Memory B cell (primary cell): Measurements from ENCODE around the gene NT5DC3.
A peak's percentile ranks its signal among the peaks of the same experiment; 100 is the strongest.

Experiments
- ATAC-seq: fragments of 150-1000 bp; cut with Tn5 transposase; 2 replicates; pipeline ENCODE4 v1.10.0; 2021; ENCODE audit warnings: low read depth, mild to moderate bottlenecking, moderate library complexity
- DNase-seq, 2 donors: peaks; one replicate each; pipeline ENCODE4 v3.0.0; 2022; ENCODE audit warnings: low spot score in 2 of 2
- H3K27ac Mint-ChIP-seq: one replicate; pipeline ENCODE4 v1.8.0; 2022; ENCODE audit warnings: mild to moderate bottlenecking, moderate library complexity, mixed read lengths
- H3K27me3 Mint-ChIP-seq: one replicate; pipeline ENCODE4 v1.8.0; 2022; ENCODE audit warnings: mixed read lengths
- H3K36me3 Mint-ChIP-seq: one replicate; pipeline ENCODE4 v1.8.0; 2022; ENCODE audit warnings: mild to moderate bottlenecking, mixed read lengths
- H3K4me1 Mint-ChIP-seq: one replicate; pipeline ENCODE4 v1.8.0; 2022; ENCODE audit warnings: mixed read lengths
- H3K4me3 Mint-ChIP-seq: one replicate; pipeline ENCODE4 v1.8.0; 2022; ENCODE audit warnings: mild to moderate bottlenecking, moderate library complexity, mixed read lengths
- H3K9me3 Mint-ChIP-seq: one replicate; pipeline ENCODE4 v1.8.0; 2022; ENCODE audit warnings: mixed read lengths

Gene NT5DC3

DNA sequence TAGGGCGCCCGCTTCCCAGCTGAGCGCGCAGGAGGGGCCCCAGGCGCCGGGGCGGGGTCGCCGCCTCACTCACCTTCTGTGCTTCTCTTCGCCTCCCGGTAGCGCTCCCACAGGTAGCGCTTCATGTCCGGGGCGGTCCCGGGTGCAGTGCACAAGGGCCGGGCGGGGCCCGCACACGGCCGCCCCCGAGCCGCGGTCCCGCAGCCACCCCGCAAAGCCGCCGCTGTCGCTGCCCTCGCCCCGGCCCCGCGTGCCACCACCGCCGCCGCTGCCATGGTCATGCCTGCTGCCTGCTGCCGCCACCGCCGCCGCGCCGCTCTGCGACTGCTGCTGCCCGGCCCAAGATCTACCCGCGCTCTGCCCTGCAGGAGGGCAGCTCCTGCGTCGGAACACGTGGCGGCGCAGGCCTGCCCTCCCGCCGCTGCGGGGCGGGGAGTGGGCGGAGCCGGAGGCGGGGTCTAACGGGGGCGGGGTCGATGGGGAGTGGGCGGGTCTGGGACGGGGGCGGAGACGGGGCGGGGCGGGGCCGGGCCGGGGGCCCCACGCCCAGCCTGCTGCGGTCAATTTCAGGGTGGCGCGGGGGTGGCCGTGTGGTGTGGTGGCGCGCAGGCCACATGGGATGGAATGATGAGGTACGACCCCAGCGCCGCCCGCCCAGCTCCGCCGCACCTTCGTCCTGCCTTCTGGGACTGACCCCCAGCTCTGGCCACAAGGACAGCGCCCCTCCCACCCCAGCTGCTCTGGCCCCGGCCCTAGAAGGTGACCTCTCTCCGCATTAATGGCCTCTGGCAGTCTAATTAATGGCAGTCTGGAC lies at the start of gene NT5DC3:
NT5DC3 (minus strand) TSS at position 359 of the 814 bp plus-strand sequence; CDS start at position 281, 78 bp downstream.
- Mint-ChIP-seq H3K27ac (peak within 1 kb of the TSS; percentile 73), H3K4me1 (peaks cover 14% of the 10 kb centered on the region), H3K36me3 (peaks cover 8% of the 10 kb centered on the region), H3K4me3 (peak within 1 kb of the TSS; percentile 90), H3K9me3 (no peaks in the 10 kb centered on the region), H3K27me3 (no peaks in the 10 kb centered on the region)
- ATAC-seq (peak; percentile 91), DNase-seq (peak; percentile 82 to 89)

GRCh38 chr12:103887738-103888137 lies 46.7 kb upstream of the NT5DC3 start:
- Mint-ChIP-seq H3K27me3 (no peaks in the 10 kb centered on the region), H3K4me1 (peaks cover 6% of the 10 kb centered on the region), H3K9me3 (no peaks in the 10 kb centered on the region), H3K4me3 (no peak overlapping the region), H3K27ac (no peak overlapping the region), H3K36me3 (no peaks in the 10 kb centered on the region)
- ATAC-seq (no peak), DNase-seq (no peak)

DNA sequence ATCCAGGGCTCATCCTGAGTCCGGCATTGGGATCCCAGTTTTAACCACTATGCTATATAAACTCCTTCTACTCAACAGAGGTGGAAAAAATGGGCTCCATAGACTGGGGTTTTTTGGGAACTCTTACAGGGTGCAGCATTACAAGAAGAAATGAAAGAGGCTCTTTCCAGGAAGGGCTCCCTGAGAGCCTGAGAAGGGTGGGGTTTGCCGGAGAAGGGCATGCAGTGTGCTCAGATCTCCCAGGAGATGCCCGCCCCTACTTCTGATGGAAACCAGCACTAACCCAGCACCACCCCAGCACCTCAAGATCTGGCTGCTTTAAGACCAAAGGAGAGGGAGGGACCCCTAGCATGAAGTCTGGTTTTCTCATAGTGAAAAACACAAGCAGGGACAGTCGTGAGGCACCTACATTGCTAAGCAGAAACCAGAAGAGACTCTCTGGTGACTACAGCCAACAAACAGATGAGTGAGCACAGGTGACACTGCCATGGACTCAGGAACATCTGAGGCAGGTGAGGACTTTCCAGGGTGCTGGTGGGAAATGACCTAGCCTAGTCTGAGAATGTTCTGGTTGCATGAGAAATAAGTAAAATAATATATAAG lies 45.3 kb upstream of the NT5DC3 start:
- no peak for DNase-seq
- no peak for ATAC-seq
- Mint-ChIP-seq H3K27me3 (no peaks in the 10 kb centered on the region), H3K36me3 (no peaks in the 10 kb centered on the region), H3K4me1 (peaks cover 7% of the 10 kb centered on the region), H3K4me3 (no peak overlapping the region), H3K27ac (no peak overlapping the region), H3K9me3 (no peaks in the 10 kb centered on the region)

DNA sequence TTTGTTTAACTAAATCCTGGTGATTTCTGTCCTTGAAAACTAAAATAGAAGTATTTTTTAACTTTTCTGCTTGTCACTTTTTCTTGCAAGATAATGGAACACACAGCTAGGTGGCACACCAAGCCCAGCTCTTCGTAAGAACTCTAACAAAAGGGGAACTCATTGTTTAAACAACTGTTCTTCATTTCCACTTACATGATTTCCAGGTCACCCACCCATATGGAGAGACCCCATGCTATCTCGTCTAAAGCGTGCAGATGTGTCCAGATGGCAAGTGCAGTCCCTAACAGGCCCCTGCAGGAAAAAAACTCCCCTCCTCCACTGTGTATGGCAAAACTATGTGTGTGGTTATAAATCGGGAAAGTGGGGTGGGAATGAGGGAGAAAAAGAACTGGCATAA lies 43.3 kb upstream of the NT5DC3 start:
- no peak overlapping the region for H3K4me3 Mint-ChIP-seq
- H3K9me3 Mint-ChIP-seq, result no peaks in the 10 kb centered on the region
- peak; percentile 65 for ATAC-seq
- peaks cover 14% of the 10 kb centered on the region for H3K4me1 Mint-ChIP-seq
- DNase-seq, result peak in 1 of 2 donors; percentile 23
- H3K27me3 Mint-ChIP-seq, result no peaks in the 10 kb centered on the region
- H3K27ac Mint-ChIP-seq, result no peak overlapping the region
- no peaks in the 10 kb centered on the region for H3K36me3 Mint-ChIP-seq

- no peak overlapping the region for H3K27ac Mint-ChIP-seq
- DNase-seq (no peak), ATAC-seq (no peak)
- H3K4me3 Mint-ChIP-seq, result no peak overlapping the region
- no peaks in the 10 kb centered on the region for H3K36me3 Mint-ChIP-seq
- H3K9me3 Mint-ChIP-seq, result no peaks in the 10 kb centered on the region
- H3K27me3 Mint-ChIP-seq, result no peaks in the 10 kb centered on the region
- H3K4me1 Mint-ChIP-seq, result peaks cover 14% of the 10 kb centered on the region
Measured at GRCh38 chr12:103883908-103884307, 42.9 kb upstream of the NT5DC3 start.

GRCh38 chr12:103882861-103883596 lies 42.0 kb upstream of the NT5DC3 start:
- ATAC-seq (no peak), DNase-seq (no peak)
- Mint-ChIP-seq H3K9me3 (no peaks in the 10 kb centered on the region), H3K4me3 (no peak overlapping the region), H3K4me1 (peaks cover 14% of the 10 kb centered on the region), H3K36me3 (no peaks in the 10 kb centered on the region), H3K27me3 (no peaks in the 10 kb centered on the region), H3K27ac (no peak overlapping the region)

- ATAC-seq, result peak; percentile 25
- Mint-ChIP-seq H3K4me1 (peaks cover 20% of the 10 kb centered on the region), H3K27ac (peak overlapping the region; percentile 7), H3K9me3 (no peaks in the 10 kb centered on the region), H3K4me3 (no peak overlapping the region), H3K36me3 (no peaks in the 10 kb centered on the region), H3K27me3 (no peaks in the 10 kb centered on the region)
- DNase-seq, result no peak
Measured at GRCh38 chr12:103881261-103881660, 40.2 kb upstream of the NT5DC3 start.

DNA sequence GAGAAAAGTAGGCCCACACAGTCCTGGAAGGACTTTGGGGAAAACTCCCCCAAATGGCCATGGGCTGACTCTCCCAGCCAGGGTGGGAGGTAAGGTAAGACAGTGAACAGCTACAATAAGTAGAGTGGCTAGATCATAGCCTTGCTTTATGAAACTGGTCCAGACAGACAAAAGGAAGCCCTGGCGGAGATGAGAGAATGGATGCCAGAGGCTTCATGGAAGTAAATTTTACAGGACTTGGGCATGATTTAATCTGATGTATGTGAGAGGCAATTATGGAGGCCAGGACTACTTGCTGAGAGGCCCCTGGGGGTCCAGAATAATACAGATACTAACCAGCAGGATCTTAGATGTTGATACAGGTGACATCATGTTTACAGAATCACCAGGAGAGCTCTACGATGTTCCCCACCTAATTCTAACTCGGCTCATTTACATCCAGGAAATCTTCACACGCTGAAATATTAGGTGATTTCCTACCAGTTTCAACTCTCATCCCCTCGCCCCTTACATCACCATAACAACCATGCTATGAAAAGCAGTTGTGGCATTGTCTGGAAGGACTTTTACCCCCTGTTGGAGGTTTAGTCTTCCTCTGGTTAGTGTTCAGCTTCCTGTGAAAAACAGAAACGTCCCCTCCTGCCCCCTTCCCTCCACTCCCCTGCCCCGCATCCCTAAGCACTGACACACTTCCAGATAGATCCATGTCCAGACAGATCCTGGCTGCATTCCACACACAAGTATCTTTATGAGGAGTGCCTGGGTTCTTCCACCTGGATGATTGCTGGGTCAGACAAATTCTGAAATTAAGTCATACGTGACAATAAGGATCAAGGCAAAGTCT lies 39.5 kb upstream of the NT5DC3 start:
- H3K27me3 Mint-ChIP-seq, result no peaks in the 10 kb centered on the region
- ATAC-seq (peak; percentile 60), DNase-seq (no peak)
- H3K4me1 Mint-ChIP-seq, result peaks cover 20% of the 10 kb centered on the region
- H3K36me3 Mint-ChIP-seq, result no peaks in the 10 kb centered on the region
- no peaks in the 10 kb centered on the region for H3K9me3 Mint-ChIP-seq
- no peak overlapping the region for H3K4me3 Mint-ChIP-seq
- H3K27ac Mint-ChIP-seq, result peak overlapping the region; percentile 7

DNA sequence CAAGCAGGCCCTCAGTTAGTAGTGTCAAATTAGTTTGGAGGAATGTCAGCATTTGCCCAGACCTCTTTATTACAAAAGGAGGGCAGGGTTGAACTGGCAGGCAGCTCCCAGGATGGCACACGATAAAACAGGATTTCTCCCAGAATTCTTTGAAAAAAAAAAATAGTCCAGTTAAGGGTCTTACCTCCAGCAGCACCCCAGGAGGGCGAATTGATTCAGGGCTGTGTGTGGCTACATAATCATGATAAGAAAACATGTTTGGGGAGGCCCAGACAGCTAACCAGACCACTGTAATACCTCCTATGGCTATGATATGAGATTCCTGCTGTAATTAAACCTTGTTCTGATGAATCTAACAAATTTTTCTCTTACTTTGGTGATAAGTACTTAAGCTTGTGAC lies 38.8 kb upstream of the NT5DC3 start:
- no peaks in the 10 kb centered on the region for H3K9me3 Mint-ChIP-seq
- no peak overlapping the region for H3K4me3 Mint-ChIP-seq
- H3K4me1 Mint-ChIP-seq, result peaks cover 20% of the 10 kb centered on the region
- no peak for ATAC-seq
- H3K36me3 Mint-ChIP-seq, result no peaks in the 10 kb centered on the region
- DNase-seq, result no peak
- no peak overlapping the region for H3K27ac Mint-ChIP-seq
- H3K27me3 Mint-ChIP-seq, result no peaks in the 10 kb centered on the region

DNA sequence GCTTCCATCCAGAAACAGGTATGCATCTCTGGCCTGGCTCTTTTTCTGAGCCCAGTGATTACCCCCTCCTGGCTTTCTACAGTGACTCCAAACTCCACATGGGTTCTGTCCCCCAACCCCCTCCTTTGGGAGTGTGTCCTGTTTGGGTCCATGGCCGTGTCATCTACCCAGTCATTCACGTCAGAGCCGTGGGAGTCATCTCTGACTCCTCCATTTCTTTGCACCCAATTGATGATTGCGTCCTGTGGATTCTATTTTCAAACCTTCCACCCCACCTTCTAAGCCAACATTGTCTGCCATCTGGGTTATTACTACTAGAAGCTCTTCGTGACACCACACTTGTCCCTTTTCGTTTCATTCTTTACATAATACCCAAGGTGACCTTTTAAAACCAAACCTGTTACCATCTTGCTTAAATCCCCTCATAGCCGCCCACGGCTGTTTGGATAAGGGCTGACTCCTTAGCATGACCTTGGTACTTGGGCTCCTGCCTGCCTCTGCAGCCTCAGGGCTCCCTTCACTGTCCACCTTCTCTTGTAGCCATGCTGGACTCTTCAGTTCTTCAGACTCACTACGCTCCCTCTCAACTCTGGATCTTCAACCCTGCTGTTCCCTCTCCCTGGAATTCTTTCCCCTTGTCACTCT lies 38.1 kb upstream of the NT5DC3 start:
- H3K4me1 Mint-ChIP-seq, result peaks cover 16% of the 10 kb centered on the region
- DNase-seq (no peak), ATAC-seq (no peak)
- peak overlapping the region; percentile 11 for H3K27ac Mint-ChIP-seq
- no peaks in the 10 kb centered on the region for H3K36me3 Mint-ChIP-seq
- H3K4me3 Mint-ChIP-seq, result no peak overlapping the region
- no peaks in the 10 kb centered on the region for H3K9me3 Mint-ChIP-seq
- no peaks in the 10 kb centered on the region for H3K27me3 Mint-ChIP-seq

DNA sequence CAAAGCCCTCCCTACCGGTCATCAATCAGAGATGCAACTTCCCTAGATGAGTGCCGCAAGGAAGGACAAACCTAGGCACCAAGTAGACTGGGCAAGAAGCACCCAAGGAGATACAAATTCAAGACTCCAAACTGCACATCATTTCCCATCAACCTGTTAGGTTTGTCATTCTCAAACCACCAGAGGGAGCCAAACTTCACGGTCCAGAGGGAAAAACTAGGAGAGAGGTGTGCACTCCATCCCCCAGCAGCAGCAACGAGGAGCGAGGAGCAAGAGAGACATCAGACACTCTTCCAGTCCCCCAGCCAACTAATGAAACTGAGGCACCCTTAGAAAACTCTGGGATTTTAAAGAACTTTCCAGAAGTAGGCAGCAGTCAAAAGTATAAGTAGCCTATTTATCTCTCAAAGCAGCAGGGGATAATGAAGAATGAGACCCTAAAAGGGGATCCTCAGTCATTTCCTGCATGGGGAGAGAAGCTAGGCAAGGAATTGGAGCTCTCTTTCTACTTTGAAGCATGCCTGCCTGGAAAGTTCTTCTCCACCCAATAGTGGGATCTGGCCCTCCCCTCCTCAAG lies 37.0 kb upstream of the NT5DC3 start:
- Mint-ChIP-seq H3K4me3 (no peak overlapping the region), H3K27ac (no peak overlapping the region), H3K4me1 (peaks cover 16% of the 10 kb centered on the region), H3K9me3 (no peaks in the 10 kb centered on the region), H3K36me3 (no peaks in the 10 kb centered on the region), H3K27me3 (no peaks in the 10 kb centered on the region)
- ATAC-seq, result peak; percentile 65
- peak; percentile 45 to 48 for DNase-seq

DNA sequence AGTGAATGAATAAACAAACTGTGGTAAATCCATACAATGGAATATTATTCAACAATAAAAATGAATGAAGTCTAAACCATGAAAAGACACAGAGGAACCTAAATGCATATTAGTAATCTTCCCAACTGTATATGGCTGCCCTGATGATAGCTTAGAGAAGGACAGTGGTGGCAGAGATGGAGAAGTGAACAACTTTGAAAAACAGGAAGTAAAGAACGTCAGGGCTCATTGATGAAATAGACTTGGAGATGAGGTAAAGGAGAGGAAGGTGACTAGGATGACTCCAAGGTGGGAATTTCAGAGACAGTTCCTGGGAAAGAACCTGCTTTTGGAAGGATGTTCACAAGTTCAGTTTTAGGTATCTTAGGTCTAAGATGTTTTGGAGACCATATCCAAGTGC lies 36.3 kb upstream of the NT5DC3 start:
- no peak overlapping the region for H3K4me3 Mint-ChIP-seq
- no peak overlapping the region for H3K27ac Mint-ChIP-seq
- no peak for DNase-seq
- H3K27me3 Mint-ChIP-seq, result no peaks in the 10 kb centered on the region
- H3K36me3 Mint-ChIP-seq, result no peaks in the 10 kb centered on the region
- peaks cover 16% of the 10 kb centered on the region for H3K4me1 Mint-ChIP-seq
- H3K9me3 Mint-ChIP-seq, result no peaks in the 10 kb centered on the region
- ATAC-seq, result peak; percentile 54

DNA sequence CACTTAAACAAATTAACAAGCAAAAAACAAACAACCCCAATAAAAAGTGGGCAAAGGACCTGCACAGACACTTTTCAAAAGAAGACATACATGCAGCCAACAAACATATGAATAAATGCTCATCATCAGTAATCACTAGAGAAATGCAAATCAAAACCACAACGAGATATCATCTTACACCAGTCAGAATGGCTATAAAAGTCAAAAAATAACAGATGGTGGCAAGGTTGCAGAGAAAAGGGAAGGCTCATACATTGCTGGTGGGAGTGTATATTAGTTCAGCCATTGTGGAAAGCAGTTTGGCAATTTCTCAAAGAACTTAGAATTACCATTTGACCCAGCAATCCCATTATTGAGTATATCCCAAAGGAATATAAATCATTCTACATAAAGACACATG lies 34.6 kb upstream of the NT5DC3 start:
- no peak overlapping the region for H3K4me3 Mint-ChIP-seq
- no peak for DNase-seq
- no peak overlapping the region for H3K27ac Mint-ChIP-seq
- H3K9me3 Mint-ChIP-seq, result no peaks in the 10 kb centered on the region
- H3K36me3 Mint-ChIP-seq, result no peaks in the 10 kb centered on the region
- no peaks in the 10 kb centered on the region for H3K27me3 Mint-ChIP-seq
- H3K4me1 Mint-ChIP-seq, result peaks cover 11% of the 10 kb centered on the region
- no peak for ATAC-seq
